Hepatocyte (in vitro differentiated cells): ENCODE results near the gene MEIOC.

Experiments
- CTCF ChIP-seq: fragments of 200-600 bp; sonication (generic); IDR thresholded peaks from 2 replicates; pipeline ENCODE4 v1.5.1; 2016; ENCODE audit warnings: antibody characterized with exemption, mild to moderate bottlenecking; ENCODE audit not compliant: poor library complexity
- EZH2 ChIP-seq: fragments of 200-600 bp; sonication (generic); IDR thresholded peaks from 2 replicates; pipeline ENCODE4 v1.6.1; 2016; ENCODE audit warnings: antibody characterized with exemption, mild to moderate bottlenecking, borderline replicate concordance

- no peak for TF ChIP-seq CTCF
- no peak for TF ChIP-seq EZH2
Observed at GRCh38 chr17:44661835-44662234, 5.6 kb downstream of the MEIOC start.
